ENCODE results near the gene INSYN1.

DNA sequence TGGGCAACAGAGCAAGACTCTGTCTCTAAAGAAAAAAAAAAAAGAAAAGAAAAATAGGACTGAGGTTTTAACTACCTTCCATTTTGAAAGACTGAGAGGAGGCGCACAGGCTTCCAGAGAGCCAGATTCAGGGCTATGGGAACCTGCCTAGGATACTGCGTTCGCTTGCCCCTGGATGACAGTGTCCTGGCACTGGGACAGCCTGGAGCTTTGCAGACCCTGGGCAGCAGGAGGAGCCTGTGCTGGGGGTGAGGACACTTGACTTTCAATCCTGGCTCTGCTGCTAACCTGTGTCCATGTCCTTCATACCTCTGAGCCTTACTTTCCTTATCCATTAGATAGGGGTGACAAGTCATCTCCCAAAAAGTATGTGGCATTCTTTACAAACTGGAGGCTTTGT is 37.7 kb downstream of the INSYN1 start:
- TF ChIP-seq, protein P1, sequence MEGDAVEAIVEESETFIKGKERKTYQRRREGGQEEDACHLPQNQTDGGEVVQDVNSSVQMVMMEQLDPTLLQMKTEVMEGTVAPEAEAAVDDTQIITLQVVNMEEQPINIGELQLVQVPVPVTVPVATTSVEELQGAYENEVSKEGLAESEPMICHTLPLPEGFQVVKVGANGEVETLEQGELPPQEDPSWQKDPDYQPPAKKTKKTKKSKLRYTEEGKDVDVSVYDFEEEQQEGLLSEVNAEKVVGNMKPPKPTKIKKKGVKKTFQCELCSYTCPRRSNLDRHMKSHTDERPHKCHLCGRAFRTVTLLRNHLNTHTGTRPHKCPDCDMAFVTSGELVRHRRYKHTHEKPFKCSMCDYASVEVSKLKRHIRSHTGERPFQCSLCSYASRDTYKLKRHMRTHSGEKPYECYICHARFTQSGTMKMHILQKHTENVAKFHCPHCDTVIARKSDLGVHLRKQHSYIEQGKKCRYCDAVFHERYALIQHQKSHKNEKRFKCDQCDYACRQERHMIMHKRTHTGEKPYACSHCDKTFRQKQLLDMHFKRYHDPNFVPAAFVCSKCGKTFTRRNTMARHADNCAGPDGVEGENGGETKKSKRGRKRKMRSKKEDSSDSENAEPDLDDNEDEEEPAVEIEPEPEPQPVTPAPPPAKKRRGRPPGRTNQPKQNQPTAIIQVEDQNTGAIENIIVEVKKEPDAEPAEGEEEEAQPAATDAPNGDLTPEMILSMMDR (IDR thresholded peaks at IDR 0.05): no peak
- TF ChIP-seq EP300 (IDR thresholded peaks at IDR 0.05) (no peak), POLR2AphosphoS5 (IDR thresholded peaks at IDR 0.05) (no peak)
